Hepatocyte (in vitro differentiated cells): Measurements from ENCODE around the gene KRT77. TPM values are rescaled to one million over a fixed set of nuclear protein-coding genes. Genes with fewer than 3 reads are reported as not detected.

ENCODE experiments used
- DNase-seq: peaks from one replicate; pipeline ENCODE4 v3.0.0-alpha.2; 2016; ENCODE audit warnings: low spot score
- H2AFZ ChIP-seq: fragments of 200-600 bp; sonication (generic); 2 replicates; pipeline ENCODE4 v1.6.0; 2016; ENCODE audit warnings: antibody characterized with exemption, mild to moderate bottlenecking
- H3K27ac ChIP-seq: fragments of 200-600 bp; sonication (generic); 2 replicates; pipeline ENCODE4 v1.5.1; 2016; ENCODE audit warnings: mild to moderate bottlenecking
- H3K27me3 ChIP-seq: fragments of 200-600 bp; sonication (generic); 2 replicates; pipeline ENCODE4 v1.6.1; 2016
- H3K36me3 ChIP-seq: fragments of 200-600 bp; sonication (generic); replicated peaks from 2 replicates; pipeline ENCODE4 v1.5.1; 2016; ENCODE audit warnings: low read depth; ENCODE audit not compliant: insufficient read depth
- H3K4me1 ChIP-seq: fragments of 200-600 bp; sonication (generic); 2 replicates; pipeline ENCODE4 v1.5.1; 2016; ENCODE audit warnings: mild to moderate bottlenecking, moderate library complexity; ENCODE audit not compliant: insufficient read depth
- H3K4me2 ChIP-seq: fragments of 200-600 bp; sonication (generic); 2 replicates; pipeline ENCODE4 v1.6.0; 2016
- H3K4me3 ChIP-seq: fragments of 200-600 bp; sonication (generic); 2 replicates; pipeline ENCODE4 v1.5.1; 2016; ENCODE audit warnings: mild to moderate bottlenecking
- H3K79me2 ChIP-seq: fragments of 200-600 bp; sonication (generic); 2 replicates; pipeline ENCODE4 v1.6.0; 2017; ENCODE audit warnings: mild to moderate bottlenecking
- H3K9me2 ChIP-seq: fragments of 200-600 bp; sonication (generic); replicated peaks from 2 replicates; pipeline ENCODE4 v1.6.0; 2017; ENCODE audit warnings: mild to moderate bottlenecking; ENCODE audit not compliant: insufficient read depth
- H3K9me3 ChIP-seq: fragments of 200-600 bp; sonication (generic); 2 replicates; pipeline ENCODE4 v1.5.1; 2016; ENCODE audit warnings: low read depth, mild to moderate bottlenecking
- H4K20me1 ChIP-seq: fragments of 200-600 bp; sonication (generic); 2 replicates; pipeline ENCODE4 v1.6.0; 2016; ENCODE audit warnings: mild to moderate bottlenecking; ENCODE audit not compliant: insufficient read depth, poor library complexity, severe bottlenecking
- CTCF ChIP-seq: fragments of 200-600 bp; sonication (generic); IDR thresholded peaks from 2 replicates; pipeline ENCODE4 v1.5.1; 2016; ENCODE audit warnings: antibody characterized with exemption, mild to moderate bottlenecking; ENCODE audit not compliant: poor library complexity
- EZH2 ChIP-seq: fragments of 200-600 bp; sonication (generic); IDR thresholded peaks from 2 replicates; pipeline ENCODE4 v1.6.1; 2016; ENCODE audit warnings: antibody characterized with exemption, mild to moderate bottlenecking, borderline replicate concordance
- EZH2phosphoT487 ChIP-seq: fragments of 200-600 bp; sonication (generic); IDR thresholded peaks from one replicate; pipeline ENCODE4 v1.6.1; 2018; ENCODE audit warnings: antibody characterized with exemption, mild to moderate bottlenecking, low read depth, moderate library complexity; ENCODE audit not compliant: unreplicated experiment, severe bottlenecking
- WGBS: methylation state at CpG from one replicate; pipeline ENCODE4 v1.1.6; 2016; ENCODE audit warnings: low lambda C conversion rate; ENCODE audit errors: missing lambda C conversion rate; 5-methylcytosine and 5-hydroxymethylcytosine counted together
- polyA plus RNA-seq: library from polyadenylated mRNA; unstranded; fragments of >200 nt; fragmentation: Nextera tagmentation; extraction: Ambion mirVana; gene quantifications from 2 replicates; pipeline ENCODE4 v1.2.1, GENCODE V29; 2016
- total RNA-seq: library from RNA; depleted of rRNA; stranded (reverse); fragments of >200 nt; gene quantifications from 2 replicates; pipeline ENCODE4 v1.2.3, GENCODE V29; 2014

Gene KRT77
- total and polyA plus RNA-seq, 2 experiments from 2014 or later: not detected

- no peak for DNase-seq
- no peak overlapping the region for H3K4me2 ChIP-seq
- H3K27me3 ChIP-seq: peaks cover 31% of the 10 kb centered on the region
- TF ChIP-seq EZH2: no peak
- TF ChIP-seq EZH2phosphoT487: no peak
- TF ChIP-seq CTCF: no peak
- H2AFZ ChIP-seq: no peak overlapping the region
- no peaks in the 10 kb centered on the region for H3K4me1 ChIP-seq
- no peaks in the 10 kb centered on the region for H3K9me3 ChIP-seq
- H3K9me2 ChIP-seq: no peaks in the 10 kb centered on the region
- no peaks in the 10 kb centered on the region for H3K79me2 ChIP-seq
- no peak overlapping the region for H3K4me3 ChIP-seq
- WGBS: 86% methylated on average over 14 of the region's 14 CpGs
- H3K36me3 ChIP-seq: no peaks in the 10 kb centered on the region
- no peaks in the 10 kb centered on the region for H4K20me1 ChIP-seq
- no peak overlapping the region for H3K27ac ChIP-seq
These were observed 45.3 kb upstream of the KRT77 start for GRCh38 chr12:52748578-52748977.

- no peak for DNase-seq
- 82% methylated on average over 5 of the region's 5 CpGs for whole genome bisulfite sequencing
- no peaks in the 10 kb centered on the region for H3K9me3 ChIP-seq
- peaks cover 25% of the 10 kb centered on the region for H3K27me3 ChIP-seq
- H2AFZ ChIP-seq: no peak overlapping the region
- H3K4me3 ChIP-seq: no peak overlapping the region
- H3K9me2 ChIP-seq: no peaks in the 10 kb centered on the region
- H3K4me1 ChIP-seq: no peaks in the 10 kb centered on the region
- TF ChIP-seq CTCF: no peak
- no peak for TF ChIP-seq EZH2phosphoT487
- TF ChIP-seq EZH2: no peak
- no peaks in the 10 kb centered on the region for H3K36me3 ChIP-seq
- no peak overlapping the region for H3K27ac ChIP-seq
- no peak overlapping the region for H3K4me2 ChIP-seq
- no peaks in the 10 kb centered on the region for H4K20me1 ChIP-seq
- no peaks in the 10 kb centered on the region for H3K79me2 ChIP-seq
These were observed 42.2 kb upstream of the KRT77 start for GRCh38 chr12:52745554-52745953.

GRCh38 chr12:52744493-52745156 lies 41.3 kb upstream of the KRT77 start:
- H3K79me2 ChIP-seq: no peaks in the 10 kb centered on the region
- H3K4me1 ChIP-seq: no peaks in the 10 kb centered on the region
- no peaks in the 10 kb centered on the region for H3K9me2 ChIP-seq
- no peaks in the 10 kb centered on the region for H4K20me1 ChIP-seq
- TF ChIP-seq EZH2phosphoT487: no peak
- TF ChIP-seq EZH2: no peak
- no peak for TF ChIP-seq CTCF
- H3K4me3 ChIP-seq: no peak overlapping the region
- WGBS: 64% methylated on average over 1 of the region's 1 CpG
- H3K27ac ChIP-seq: no peak overlapping the region
- H3K9me3 ChIP-seq: no peaks in the 10 kb centered on the region
- DNase-seq: no peak
- no peak overlapping the region for H2AFZ ChIP-seq
- no peak overlapping the region for H3K4me2 ChIP-seq
- H3K36me3 ChIP-seq: no peaks in the 10 kb centered on the region
- peaks cover 28% of the 10 kb centered on the region for H3K27me3 ChIP-seq
